GM23338 (cell line): ENCODE data around the gene MYO6. TPM values are rescaled to one million over a fixed set of nuclear protein-coding genes. Genes with fewer than 3 reads are reported as not detected.

ENCODE experiments used
- ATAC-seq: fragments of 200-7000 bp; cut with Tn5 transposase; 3 replicates; pipeline ENCODE4 v1.9.1; 2020
- DNase-seq: peaks from one replicate; pipeline ENCODE4 v3.0.0-alpha.2; 2015; ENCODE audit warnings: low spot score
- H2AFZ ChIP-seq: fragments of 200-600 bp; sonication (generic); 2 replicates; pipeline ENCODE4 v1.8.0; 2016; ENCODE audit warnings: antibody characterized with exemption, mild to moderate bottlenecking, moderate library complexity
- H3F3A ChIP-seq: fragments of 200-600 bp; sonication (generic); replicated peaks from 2 replicates; pipeline ENCODE4 v1.8.0; 2017; ENCODE audit warnings: antibody characterized with exemption, mixed run types, low read depth
- H3K27ac ChIP-seq: fragments of 200-600 bp; sonication (generic); 2 replicates; pipeline ENCODE4 v1.6.1; 2016; ENCODE audit warnings: low read depth
- H3K27me3 ChIP-seq: fragments of 200-600 bp; sonication (generic); 2 replicates; pipeline ENCODE4 v1.8.0; 2016; ENCODE audit warnings: mild to moderate bottlenecking, mixed run types, moderate library complexity; ENCODE audit not compliant: insufficient read depth
- H3K36me3 ChIP-seq: fragments of 200-600 bp; sonication (generic); 2 replicates; pipeline ENCODE4 v1.8.0; 2016; ENCODE audit warnings: mild to moderate bottlenecking; ENCODE audit not compliant: insufficient read depth
- H3K4me1 ChIP-seq: fragments of 200-600 bp; sonication (generic); 2 replicates; pipeline ENCODE4 v1.8.0; 2016; ENCODE audit warnings: mild to moderate bottlenecking, moderate library complexity; ENCODE audit not compliant: insufficient read depth
- H3K4me2 ChIP-seq: fragments of 200-600 bp; sonication (generic); 2 replicates; pipeline ENCODE4 v1.7.1; 2017; ENCODE audit warnings: mixed run types
- H3K4me3 ChIP-seq: fragments of 200-600 bp; sonication (generic); 2 replicates; pipeline ENCODE4 v1.6.1; 2016; ENCODE audit warnings: mixed run types
- H3K79me2 ChIP-seq: fragments of 200-600 bp; sonication (generic); replicated peaks from 2 replicates; pipeline ENCODE4 v1.8.0; 2017; ENCODE audit warnings: mild to moderate bottlenecking; ENCODE audit not compliant: insufficient read depth
- H3K9me2 ChIP-seq: fragments of 200-600 bp; sonication (generic); 2 replicates; pipeline ENCODE4 v1.8.0; 2017; ENCODE audit not compliant: insufficient read depth
- H4K20me1 ChIP-seq: fragments of 200-600 bp; sonication (generic); replicated peaks from 2 replicates; pipeline ENCODE4 v1.8.0; 2017; ENCODE audit warnings: mild to moderate bottlenecking; ENCODE audit not compliant: insufficient read depth
- H3K27ac Mint-ChIP-seq: 2 replicates; pipeline ENCODE4 v1.8.0; 2020; ENCODE audit warnings: inconsistent platforms, mild to moderate bottlenecking, moderate library complexity, mixed read lengths
- H3K27me3 Mint-ChIP-seq: 3 replicates; pipeline ENCODE4 v1.8.0; 2022; ENCODE audit warnings: low read depth, mild to moderate bottlenecking, moderate library complexity, mixed read lengths, inconsistent platforms; ENCODE audit not compliant: insufficient read depth, poor library complexity
- H3K36me3 Mint-ChIP-seq: 3 replicates; pipeline ENCODE4 v1.8.0; 2021; ENCODE audit warnings: low read depth, mild to moderate bottlenecking, inconsistent platforms, moderate library complexity, mixed read lengths
- H3K4me1 Mint-ChIP-seq: 3 replicates; pipeline ENCODE4 v1.8.0; 2020; ENCODE audit warnings: mild to moderate bottlenecking, inconsistent platforms, mixed read lengths
- H3K4me3 Mint-ChIP-seq: 3 replicates; pipeline ENCODE4 v1.8.0; 2021; ENCODE audit warnings: moderate library complexity, mild to moderate bottlenecking, inconsistent platforms, mixed read lengths
- H3K9me3 Mint-ChIP-seq: 3 replicates; pipeline ENCODE4 v1.8.0; 2020; ENCODE audit warnings: moderate library complexity, mild to moderate bottlenecking, inconsistent platforms, mixed read lengths
- CREB1 ChIP-seq: fragments of 250-450 bp; sonication (Bioruptor Pico); IDR thresholded peaks from 2 replicates; pipeline ENCODE4 v1.5.0; 2020; ENCODE audit warnings: low read depth, mild to moderate bottlenecking, moderate library complexity
- EZH2 ChIP-seq: fragments of 200-600 bp; sonication (generic); IDR thresholded peaks from one replicate; pipeline ENCODE4 v1.8.0; 2017; ENCODE audit warnings: antibody characterized with exemption, mild to moderate bottlenecking, low read depth; ENCODE audit not compliant: unreplicated experiment
- EZH2phosphoT487 ChIP-seq: fragments of 200-600 bp; sonication (generic); IDR thresholded peaks from one replicate; pipeline ENCODE4 v1.8.1; 2018; ENCODE audit warnings: antibody characterized with exemption; ENCODE audit not compliant: unreplicated experiment
- JUNB ChIP-seq: IDR thresholded peaks from one replicate; pipeline ENCODE4 v1.6.1; 2016; ENCODE audit warnings: antibody characterized with exemption; ENCODE audit not compliant: unreplicated experiment
- NANOG ChIP-seq: IDR thresholded peaks from 2 replicates; pipeline ENCODE4 v1.6.1; 2016; ENCODE audit warnings: antibody characterized with exemption, borderline replicate concordance
- POLR2AphosphoS5 ChIP-seq: IDR thresholded peaks from 2 replicates; pipeline ENCODE4 v1.6.1; 2016; ENCODE audit warnings: antibody characterized with exemption, low read depth
- STAT1 ChIP-seq: IDR thresholded peaks from one replicate; pipeline ENCODE4 v1.6.1; 2016; ENCODE audit warnings: antibody characterized with exemption; ENCODE audit not compliant: unreplicated experiment
- ZNF114 ChIP-seq: fragments of 250-450 bp; sonication (Bioruptor Pico); IDR thresholded peaks from 2 replicates; pipeline ENCODE4 v1.5.0; 2020; ENCODE audit warnings: mild to moderate bottlenecking, moderate library complexity
- ZNF331 ChIP-seq: fragments of 250-450 bp; sonication (Bioruptor Pico); IDR thresholded peaks from 2 replicates; pipeline ENCODE4 v1.5.0; 2020; ENCODE audit warnings: low read depth, mild to moderate bottlenecking, moderate library complexity
- ZNF462 ChIP-seq: fragments of 250-450 bp; sonication (Bioruptor Pico); IDR thresholded peaks from 2 replicates; pipeline ENCODE4 v1.5.0; 2020; ENCODE audit warnings: mild to moderate bottlenecking, moderate library complexity
- polyA plus RNA-seq: library from polyadenylated mRNA; unstranded; fragments of >200 nt; fragmentation: Nextera tagmentation; extraction: Ambion mirVana; gene quantifications from 2 replicates; pipeline ENCODE4 v1.2.1, GENCODE V29; 2016
- total RNA-seq: library from RNA; depleted of rRNA; stranded (reverse); fragments of >200 nt; shearing (Covaris generic); gene quantifications from 2 replicates; pipeline ENCODE4 v1.2.3, GENCODE V29; 2014
- TF ChIP-seq, protein P1 (sequence below): IDR thresholded peaks from one replicate; pipeline ENCODE4 v1.6.1; 2018; ENCODE audit warnings: antibody characterized with exemption; ENCODE audit not compliant: unreplicated experiment
- TF ChIP-seq, protein P2 (sequence below): IDR thresholded peaks from 2 replicates; pipeline ENCODE4 v1.6.1; 2016; ENCODE audit warnings: antibody characterized with exemption
- TF ChIP-seq, protein P3 (sequence below), 2 experiments: fragments of 200-600 bp in 1 of 2; sonication (generic) in 1 of 2; conservative IDR thresholded peaks; 2 replicates each; pipeline versions ENCODE4 v1.5.1 to v1.6.1; 2016 to 2017; ENCODE audit warnings: antibody characterized with exemption in 2 of 2, low read depth in 2 of 2, mild to moderate bottlenecking in 2 of 2, moderate library complexity in 1 of 2

Gene MYO6
- total and polyA plus RNA-seq, 2 experiments from 2014 or later: 21.8 to 33.0 TPM

DNA sequence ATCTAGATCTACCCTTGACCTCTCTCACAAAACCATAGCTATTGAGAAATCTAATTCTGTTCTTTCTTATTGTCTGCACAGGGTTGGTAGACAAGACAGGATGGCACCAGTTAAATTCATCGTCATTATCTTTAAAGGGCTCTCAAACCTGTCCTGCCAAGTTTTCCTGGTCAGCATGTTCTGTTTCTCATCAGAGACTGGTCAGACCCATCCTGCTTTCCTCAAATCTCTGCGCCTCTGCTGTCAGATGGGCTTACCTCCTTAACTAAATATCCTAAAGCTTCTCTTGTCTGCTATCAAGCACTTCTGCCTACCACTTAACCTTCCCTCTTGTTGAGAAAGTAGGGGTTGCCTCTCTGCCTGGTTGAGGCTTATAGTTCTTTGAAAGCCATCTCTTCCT, 125.2 kb downstream of the MYO6 start:
- H3K27ac ChIP-seq: no peak overlapping the region
- no peak overlapping the region for H3K4me3 ChIP-seq
- H2AFZ ChIP-seq: no peak overlapping the region
- H3K4me3 Mint-ChIP-seq: no peak overlapping the region
- no peaks in the 10 kb centered on the region for H4K20me1 ChIP-seq
- peaks cover 8% of the 10 kb centered on the region; the same call in 1 of the 2 replicates for H3K4me1 ChIP-seq
- no peak overlapping the region for H3K27ac Mint-ChIP-seq
- peaks cover 10% of the 10 kb centered on the region for H3K4me1 Mint-ChIP-seq
- ATAC-seq: no peak
- no peaks in the 10 kb centered on the region; the same call in 2 of the 3 replicates for H3K36me3 Mint-ChIP-seq
- H3F3A ChIP-seq: no peaks in the 10 kb centered on the region
- H3K27me3 ChIP-seq: no peaks in the 10 kb centered on the region
- DNase-seq: no peak
- H3K79me2 ChIP-seq: no peaks in the 10 kb centered on the region
- TF ChIP-seq ZNF462 (CRISPR knock-in tag) (no peak), NANOG (no peak), EZH2phosphoT487 (no peak), CREB1 (CRISPR knock-in tag) (no peak), ZNF331 (CRISPR knock-in tag) (no peak), POLR2AphosphoS5 (no peak), EZH2 (no peak), JUNB (no peak), ZNF114 (CRISPR knock-in tag) (no peak), STAT1 (no peak)
- TF ChIP-seq, protein P1, sequence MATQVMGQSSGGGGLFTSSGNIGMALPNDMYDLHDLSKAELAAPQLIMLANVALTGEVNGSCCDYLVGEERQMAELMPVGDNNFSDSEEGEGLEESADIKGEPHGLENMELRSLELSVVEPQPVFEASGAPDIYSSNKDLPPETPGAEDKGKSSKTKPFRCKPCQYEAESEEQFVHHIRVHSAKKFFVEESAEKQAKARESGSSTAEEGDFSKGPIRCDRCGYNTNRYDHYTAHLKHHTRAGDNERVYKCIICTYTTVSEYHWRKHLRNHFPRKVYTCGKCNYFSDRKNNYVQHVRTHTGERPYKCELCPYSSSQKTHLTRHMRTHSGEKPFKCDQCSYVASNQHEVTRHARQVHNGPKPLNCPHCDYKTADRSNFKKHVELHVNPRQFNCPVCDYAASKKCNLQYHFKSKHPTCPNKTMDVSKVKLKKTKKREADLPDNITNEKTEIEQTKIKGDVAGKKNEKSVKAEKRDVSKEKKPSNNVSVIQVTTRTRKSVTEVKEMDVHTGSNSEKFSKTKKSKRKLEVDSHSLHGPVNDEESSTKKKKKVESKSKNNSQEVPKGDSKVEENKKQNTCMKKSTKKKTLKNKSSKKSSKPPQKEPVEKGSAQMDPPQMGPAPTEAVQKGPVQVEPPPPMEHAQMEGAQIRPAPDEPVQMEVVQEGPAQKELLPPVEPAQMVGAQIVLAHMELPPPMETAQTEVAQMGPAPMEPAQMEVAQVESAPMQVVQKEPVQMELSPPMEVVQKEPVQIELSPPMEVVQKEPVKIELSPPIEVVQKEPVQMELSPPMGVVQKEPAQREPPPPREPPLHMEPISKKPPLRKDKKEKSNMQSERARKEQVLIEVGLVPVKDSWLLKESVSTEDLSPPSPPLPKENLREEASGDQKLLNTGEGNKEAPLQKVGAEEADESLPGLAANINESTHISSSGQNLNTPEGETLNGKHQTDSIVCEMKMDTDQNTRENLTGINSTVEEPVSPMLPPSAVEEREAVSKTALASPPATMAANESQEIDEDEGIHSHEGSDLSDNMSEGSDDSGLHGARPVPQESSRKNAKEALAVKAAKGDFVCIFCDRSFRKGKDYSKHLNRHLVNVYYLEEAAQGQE: no peak
- TF ChIP-seq, protein P2, sequence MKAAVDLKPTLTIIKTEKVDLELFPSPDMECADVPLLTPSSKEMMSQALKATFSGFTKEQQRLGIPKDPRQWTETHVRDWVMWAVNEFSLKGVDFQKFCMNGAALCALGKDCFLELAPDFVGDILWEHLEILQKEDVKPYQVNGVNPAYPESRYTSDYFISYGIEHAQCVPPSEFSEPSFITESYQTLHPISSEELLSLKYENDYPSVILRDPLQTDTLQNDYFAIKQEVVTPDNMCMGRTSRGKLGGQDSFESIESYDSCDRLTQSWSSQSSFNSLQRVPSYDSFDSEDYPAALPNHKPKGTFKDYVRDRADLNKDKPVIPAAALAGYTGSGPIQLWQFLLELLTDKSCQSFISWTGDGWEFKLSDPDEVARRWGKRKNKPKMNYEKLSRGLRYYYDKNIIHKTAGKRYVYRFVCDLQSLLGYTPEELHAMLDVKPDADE: no peak
- TF ChIP-seq, protein P3, sequence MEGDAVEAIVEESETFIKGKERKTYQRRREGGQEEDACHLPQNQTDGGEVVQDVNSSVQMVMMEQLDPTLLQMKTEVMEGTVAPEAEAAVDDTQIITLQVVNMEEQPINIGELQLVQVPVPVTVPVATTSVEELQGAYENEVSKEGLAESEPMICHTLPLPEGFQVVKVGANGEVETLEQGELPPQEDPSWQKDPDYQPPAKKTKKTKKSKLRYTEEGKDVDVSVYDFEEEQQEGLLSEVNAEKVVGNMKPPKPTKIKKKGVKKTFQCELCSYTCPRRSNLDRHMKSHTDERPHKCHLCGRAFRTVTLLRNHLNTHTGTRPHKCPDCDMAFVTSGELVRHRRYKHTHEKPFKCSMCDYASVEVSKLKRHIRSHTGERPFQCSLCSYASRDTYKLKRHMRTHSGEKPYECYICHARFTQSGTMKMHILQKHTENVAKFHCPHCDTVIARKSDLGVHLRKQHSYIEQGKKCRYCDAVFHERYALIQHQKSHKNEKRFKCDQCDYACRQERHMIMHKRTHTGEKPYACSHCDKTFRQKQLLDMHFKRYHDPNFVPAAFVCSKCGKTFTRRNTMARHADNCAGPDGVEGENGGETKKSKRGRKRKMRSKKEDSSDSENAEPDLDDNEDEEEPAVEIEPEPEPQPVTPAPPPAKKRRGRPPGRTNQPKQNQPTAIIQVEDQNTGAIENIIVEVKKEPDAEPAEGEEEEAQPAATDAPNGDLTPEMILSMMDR (conservative IDR thresholded peaks at IDR 0.05; ENCODE audit: low read depth in 2 of 2): no peak
- no peaks in the 10 kb centered on the region for H3K9me3 Mint-ChIP-seq
- peaks cover 2% of the 10 kb centered on the region for H3K27me3 Mint-ChIP-seq
- no peaks in the 10 kb centered on the region for H3K36me3 ChIP-seq
- H3K4me2 ChIP-seq: no peak overlapping the region
- H3K9me2 ChIP-seq: no peaks in the 10 kb centered on the region
